ENCODE measurements around the gene ZNF606.

- TF ChIP-seq POLR2A (IDR thresholded peaks at IDR 0.05; ENCODE audit: low read length) (no peak), CTCF (IDR thresholded peaks at IDR 0.05) (no peak), RAD21 (conservative IDR thresholded peaks at IDR 0.05 in 1 of 2, IDR thresholded peaks at IDR 0.05 in 1 of 2) (no peak), CHD2 (IDR thresholded peaks at IDR 0.05; ENCODE audit: low read length, partially characterized antibody) (no peak), USF2 (IDR thresholded peaks at IDR 0.05) (no peak), ESRRA (IDR thresholded peaks at IDR 0.05; ENCODE audit: borderline replicate concordance, low read length) (no peak), MAZ (IDR thresholded peaks at IDR 0.05; ENCODE audit: borderline replicate concordance, low read depth, low read length) (no peak), POLR2AphosphoS2 (conservative IDR thresholded peaks at IDR 0.05; ENCODE audit: low read length) (no peak), RCOR1 (IDR thresholded peaks at IDR 0.05; ENCODE audit: low read depth, low read length) (no peak), FOSL2 (IDR thresholded peaks at IDR 0.05) (no peak), FOSL2 (CRISPR knock-in tag; IDR thresholded peaks at IDR 0.05) (no peak), HMGXB4 (CRISPR knock-in tag; IDR thresholded peaks at IDR 0.05; ENCODE audit: borderline replicate concordance) (no peak)
Measured at GRCh38 chr19:58044886-58045285, 42.3 kb upstream of the ZNF606 start.

Data from A549 (cell line).